22Rv1 (cell line): ENCODE data around the gene NCOA3.

ENCODE experiments used
- H3K27ac ChIP-seq: fragments of 450-650 bp; 2 replicates; pipeline ENCODE4 v1.5.1; 2017
- ZFX ChIP-seq: fragments of 450-650 bp; IDR thresholded peaks from 2 replicates; pipeline ENCODE4 v1.6.1; 2017; ENCODE audit warnings: antibody characterized with exemption, borderline replicate concordance
- TF ChIP-seq, protein P1 (sequence below): fragments of 450-650 bp; IDR thresholded peaks from 2 replicates; pipeline ENCODE4 v1.5.1; 2017; ENCODE audit warnings: mild to moderate bottlenecking

NCOA3 gene

DNA sequence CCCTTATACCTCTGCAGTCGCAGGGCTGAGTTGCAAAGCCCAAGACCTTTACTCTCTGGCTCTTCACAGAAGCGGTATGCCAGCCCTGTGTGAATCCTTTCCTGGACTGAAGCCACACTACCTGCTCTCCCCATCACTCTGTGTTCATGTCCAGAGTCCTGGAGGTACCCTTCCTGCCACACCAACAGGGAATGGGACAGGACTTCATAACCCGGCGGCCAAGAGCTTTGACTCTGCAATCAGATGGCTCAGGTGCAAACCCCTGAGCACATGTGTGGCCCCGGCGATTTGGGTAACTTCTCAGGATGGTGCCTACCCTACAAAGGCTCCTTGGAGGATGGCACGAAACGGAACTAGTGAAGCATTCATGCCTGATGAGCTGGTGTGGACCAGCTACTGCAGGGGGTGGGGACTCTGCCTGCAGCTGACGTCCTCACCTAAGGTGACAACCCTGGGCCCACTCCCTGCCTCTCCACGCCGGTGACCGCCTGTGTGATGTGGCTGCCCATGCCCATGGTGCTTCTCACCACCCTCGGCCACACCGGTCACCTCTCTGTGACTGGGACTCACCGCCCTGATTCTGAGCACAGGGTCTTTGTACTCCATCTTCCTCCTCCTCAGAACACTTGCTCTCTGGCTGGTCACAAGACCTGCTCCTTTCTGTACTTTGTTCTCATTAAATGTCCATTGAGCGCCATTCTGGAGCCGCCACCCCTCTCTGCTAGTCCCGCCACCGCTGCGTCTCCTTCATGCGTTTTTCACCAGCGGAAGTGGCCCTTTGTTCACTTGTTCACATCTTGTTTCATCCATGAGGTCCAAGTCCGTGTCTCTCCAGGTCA is 166.8 kb downstream of the NCOA3 start:
- TF ChIP-seq, protein P1, sequence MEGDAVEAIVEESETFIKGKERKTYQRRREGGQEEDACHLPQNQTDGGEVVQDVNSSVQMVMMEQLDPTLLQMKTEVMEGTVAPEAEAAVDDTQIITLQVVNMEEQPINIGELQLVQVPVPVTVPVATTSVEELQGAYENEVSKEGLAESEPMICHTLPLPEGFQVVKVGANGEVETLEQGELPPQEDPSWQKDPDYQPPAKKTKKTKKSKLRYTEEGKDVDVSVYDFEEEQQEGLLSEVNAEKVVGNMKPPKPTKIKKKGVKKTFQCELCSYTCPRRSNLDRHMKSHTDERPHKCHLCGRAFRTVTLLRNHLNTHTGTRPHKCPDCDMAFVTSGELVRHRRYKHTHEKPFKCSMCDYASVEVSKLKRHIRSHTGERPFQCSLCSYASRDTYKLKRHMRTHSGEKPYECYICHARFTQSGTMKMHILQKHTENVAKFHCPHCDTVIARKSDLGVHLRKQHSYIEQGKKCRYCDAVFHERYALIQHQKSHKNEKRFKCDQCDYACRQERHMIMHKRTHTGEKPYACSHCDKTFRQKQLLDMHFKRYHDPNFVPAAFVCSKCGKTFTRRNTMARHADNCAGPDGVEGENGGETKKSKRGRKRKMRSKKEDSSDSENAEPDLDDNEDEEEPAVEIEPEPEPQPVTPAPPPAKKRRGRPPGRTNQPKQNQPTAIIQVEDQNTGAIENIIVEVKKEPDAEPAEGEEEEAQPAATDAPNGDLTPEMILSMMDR, result no peak
- no peak for TF ChIP-seq ZFX
- no peak overlapping the region for H3K27ac ChIP-seq

DNA sequence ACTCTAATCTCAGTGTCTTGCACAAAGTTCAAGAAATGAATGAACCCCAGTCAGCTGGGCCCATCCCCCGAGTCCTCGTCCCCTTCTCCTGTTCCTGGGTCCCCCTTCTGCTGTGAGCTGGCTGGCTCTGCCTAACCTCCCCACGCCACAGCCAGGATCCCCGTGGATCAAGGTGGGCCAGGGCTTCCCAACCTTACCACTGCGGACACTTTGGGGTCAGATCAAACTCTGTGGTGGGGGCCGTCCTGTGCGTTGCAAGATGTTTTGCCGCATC is 167.4 kb downstream of the NCOA3 start:
- TF ChIP-seq, protein P1, result no peak
- TF ChIP-seq ZFX, result no peak

DNA sequence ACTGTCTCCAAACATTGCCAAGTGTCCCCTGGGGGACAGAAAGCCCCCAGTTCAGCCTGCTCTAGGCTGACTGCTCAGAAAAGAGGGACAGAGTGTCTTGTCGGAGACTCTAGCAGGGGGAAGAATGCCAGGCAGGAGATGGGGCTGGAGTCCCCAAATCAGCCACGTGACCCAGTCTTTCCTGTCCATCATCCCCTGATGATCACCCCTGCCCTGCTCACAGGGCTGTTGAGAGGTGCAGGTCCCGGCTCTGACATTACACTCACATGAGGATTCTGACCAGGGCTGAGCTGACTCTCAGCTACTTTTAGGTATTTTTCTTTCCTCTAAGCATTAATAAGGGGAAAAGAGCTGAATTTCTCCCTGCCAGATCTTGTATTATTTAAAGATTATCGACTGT is 167.8 kb downstream of the NCOA3 start:
- no peak overlapping the region for H3K27ac ChIP-seq
- TF ChIP-seq ZFX, result no peak
- TF ChIP-seq, protein P1, result no peak

More for the DNA sequence above, 167.4 kb downstream of the NCOA3 start:
- no peak overlapping the region for H3K27ac ChIP-seq

DNA sequence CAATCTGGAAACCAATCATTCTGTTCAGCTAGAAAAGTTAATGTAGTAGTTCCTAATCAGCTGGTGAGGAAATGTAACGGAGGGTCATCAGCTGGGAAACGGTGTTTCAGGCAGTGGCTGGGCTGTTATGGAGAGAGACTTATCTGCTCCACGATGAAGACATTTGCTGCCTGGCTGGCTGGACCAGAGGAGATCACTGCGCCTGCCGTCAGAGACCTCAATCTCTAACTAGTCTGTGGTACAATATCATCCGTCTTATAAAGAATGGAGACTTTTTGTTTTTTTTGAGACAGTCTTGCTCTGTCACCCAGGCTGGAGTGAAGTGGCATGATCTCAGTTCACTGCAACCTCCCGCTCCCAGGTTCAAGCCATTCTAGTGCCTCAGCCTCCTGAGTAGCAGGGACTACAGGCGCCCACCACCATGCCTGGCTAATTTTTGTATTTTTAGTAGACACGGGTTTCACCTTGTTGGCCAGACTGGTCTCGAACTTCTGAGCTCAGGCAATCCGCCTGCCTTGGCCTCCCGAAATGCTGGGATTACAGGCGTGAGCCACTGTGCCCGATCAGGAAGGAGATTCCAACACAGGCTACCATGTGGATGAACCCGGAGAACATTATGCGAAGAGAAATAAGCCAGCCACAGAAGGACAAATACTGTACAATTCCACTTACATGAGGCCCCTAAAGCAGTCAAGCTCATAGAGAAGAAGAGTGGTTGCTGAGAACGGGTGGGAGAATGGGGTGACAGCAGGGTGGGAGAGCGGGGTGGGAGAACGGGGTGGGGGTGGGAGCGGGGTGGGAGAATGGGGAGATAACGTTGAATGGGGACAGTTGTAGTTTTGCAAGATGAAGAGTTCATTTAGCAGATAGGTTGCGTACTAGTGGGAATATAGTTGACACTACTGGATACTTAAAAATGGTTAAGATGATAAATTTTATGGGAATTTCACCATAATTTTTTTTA is 168.5 kb downstream of the NCOA3 start:
- H3K27ac ChIP-seq, result no peak overlapping the region
- no peak for TF ChIP-seq ZFX
- TF ChIP-seq, protein P1, result no peak

DNA sequence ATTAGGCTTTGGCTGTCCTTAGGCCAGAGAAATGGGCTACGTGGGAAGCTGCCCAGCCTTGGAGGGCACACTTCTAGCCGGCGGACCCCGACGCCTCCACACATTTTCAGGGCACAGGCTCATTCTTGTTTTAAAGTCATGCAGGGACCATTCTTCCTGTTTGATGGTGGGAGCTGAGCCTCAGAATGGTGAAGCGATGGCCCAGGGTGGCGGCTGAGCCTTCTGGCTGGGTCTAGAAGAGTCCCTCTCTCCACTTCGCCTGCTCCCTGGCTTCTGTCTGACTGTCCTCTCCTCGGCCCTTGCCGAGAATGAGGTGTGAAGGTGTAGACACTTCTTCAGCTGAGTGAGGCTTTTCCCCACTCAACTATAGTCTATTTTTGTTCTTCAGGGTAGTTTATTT is 169.2 kb downstream of the NCOA3 start:
- no peak for TF ChIP-seq ZFX
- TF ChIP-seq, protein P1, result no peak
- H3K27ac ChIP-seq, result no peak overlapping the region

DNA sequence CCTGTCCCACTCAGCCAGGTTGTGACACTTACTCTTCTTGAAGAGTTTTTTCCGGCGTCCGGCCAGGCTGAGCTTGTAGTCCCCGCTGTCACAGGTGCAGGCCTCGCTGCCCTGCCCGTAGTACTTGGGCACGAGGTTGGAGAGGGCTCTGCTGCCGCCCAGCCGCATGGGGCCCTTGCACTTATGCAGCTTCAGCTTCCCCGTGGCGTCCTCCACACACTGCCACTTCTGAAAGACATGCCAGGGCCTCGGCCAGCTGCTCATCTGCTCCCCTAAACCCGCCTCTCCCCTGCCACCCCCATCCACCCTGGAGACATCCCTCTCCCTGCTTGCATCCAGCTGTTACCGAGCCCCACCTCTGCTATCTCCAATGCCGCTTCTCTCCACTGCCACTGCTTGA is 170.5 kb downstream of the NCOA3 start:
- no peak overlapping the region for H3K27ac ChIP-seq

More for the DNA sequence above, 170.5 kb downstream of the NCOA3 start:
- TF ChIP-seq, protein P1, result no peak
- no peak for TF ChIP-seq ZFX
